Activated T-helper 1 cell treated with Interleukin-2 at 50 U/mL for 16 hours (primary cell): ENCODE data around the gene NPIPB6.

Experiments
- DNase-seq: peaks from one replicate; pipeline ENCODE4 v3.0.0-alpha.2; 2020; ENCODE audit warnings: low read depth

The NPIPB6 gene

DNA sequence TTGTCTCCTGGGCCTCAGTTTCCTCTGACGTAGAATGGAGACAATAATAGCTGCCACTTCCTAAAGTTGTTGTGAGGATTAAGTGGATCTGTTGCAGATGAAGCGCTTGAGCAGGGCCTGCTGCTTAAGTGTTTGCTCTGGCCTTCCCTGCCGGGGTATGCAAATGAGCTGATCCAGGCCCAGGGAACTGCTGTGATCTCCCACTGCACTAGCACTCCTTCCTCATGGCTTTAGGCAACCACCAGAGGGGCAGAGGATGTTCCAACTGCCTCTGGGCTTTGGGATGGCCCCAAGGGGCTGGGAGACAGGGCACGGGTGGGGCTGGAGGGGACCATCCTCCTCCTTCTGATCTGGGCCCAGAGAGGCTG is 64.8 kb downstream of the NPIPB6 start:
- no peak for DNase-seq

GRCh38 chr16:28297784-28298510 is 65.4 kb downstream of the NPIPB6 start:
- DNase-seq: no peak

DNA sequence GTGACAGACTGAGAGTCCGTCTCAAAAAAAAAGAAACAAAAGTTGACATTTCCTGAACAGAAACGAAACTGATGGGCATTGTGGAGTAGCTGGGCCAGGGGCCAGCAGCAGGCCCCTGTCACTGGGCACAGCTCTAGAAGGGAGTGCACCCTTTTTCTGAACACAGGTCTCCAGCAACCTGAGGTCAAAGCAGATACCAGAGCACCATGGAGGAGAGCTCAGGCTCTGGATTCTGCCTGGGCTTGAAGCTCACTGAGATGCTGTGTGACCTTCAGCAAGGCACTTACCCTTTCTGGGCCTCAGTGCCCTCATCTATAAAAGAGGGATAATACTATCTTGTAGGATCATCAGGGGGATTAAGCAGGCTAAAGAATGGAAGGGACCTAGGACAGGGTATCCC is 66.0 kb downstream of the NPIPB6 start:
- DNase-seq: no peak

DNA sequence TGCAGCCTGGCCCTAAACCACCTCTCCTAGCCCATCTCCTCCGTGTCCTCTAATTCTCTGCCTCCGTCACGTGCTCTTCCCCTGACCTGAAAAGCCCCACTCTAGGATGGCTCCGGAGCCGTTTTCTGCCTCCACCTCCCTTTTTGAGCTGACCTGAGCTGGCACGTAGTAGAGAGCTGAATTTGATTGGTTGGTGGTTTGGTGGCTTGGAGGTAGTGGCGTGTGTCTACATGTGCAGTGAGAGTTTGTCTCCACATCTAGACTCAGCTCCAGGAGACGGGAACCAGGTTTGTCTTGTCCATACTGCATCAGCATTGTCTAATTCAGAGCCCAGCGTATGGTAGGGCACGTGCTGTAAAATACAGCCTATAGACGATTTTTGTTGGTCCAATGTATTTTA is 68.0 kb downstream of the NPIPB6 start:
- no peak for DNase-seq

- DNase-seq: no peak
Observed at GRCh38 chr16:28294201-28294600, 69.1 kb downstream of the NPIPB6 start.

- no peak for DNase-seq
Observed at GRCh38 chr16:28293601-28293960, 69.7 kb downstream of the NPIPB6 start.

- DNase-seq: no peak
Observed at GRCh38 chr16:28292731-28293600, 70.3 kb downstream of the NPIPB6 start.
